ENCODE data around the gene TMEM25. TPM values are rescaled to one million over a fixed set of nuclear protein-coding genes. Genes with fewer than 3 reads are reported as not detected.
A peak's percentile ranks its signal among the peaks of the same experiment; 100 is the strongest.

TMEM25 gene
- total RNA-seq, 1 donor from 2014 or later = 16.1 TPM

GRCh38 chr11:118526688-118527087 lies 4.3 kb upstream of the TMEM25 start:
- DNase-seq (ENCODE audit: low spot score) = no peak
- Mint-ChIP-seq H3K9me3 (ENCODE audit: unreplicated experiment) (no peaks in the 10 kb centered on the region), H3K36me3 (ENCODE audit: low read depth, unreplicated experiment) (peaks cover 22% of the 10 kb centered on the region), H3K27ac (ENCODE audit: unreplicated experiment) (no peak overlapping the region), H3K4me3 (ENCODE audit: unreplicated experiment) (no peak overlapping the region), H3K4me1 (ENCODE audit: unreplicated experiment) (peaks cover 15% of the 10 kb centered on the region), H3K27me3 (ENCODE audit: unreplicated experiment) (peaks cover 19% of the 10 kb centered on the region)
- TF ChIP-seq CTCF (IDR thresholded peaks at IDR 0.05; ENCODE audit: unreplicated experiment) = no peak

- Mint-ChIP-seq H3K36me3 (ENCODE audit: low read depth, unreplicated experiment) (peaks cover 17% of the 10 kb centered on the region), H3K27ac (ENCODE audit: unreplicated experiment) (no peak within 1 kb of the TSS), H3K4me1 (ENCODE audit: unreplicated experiment) (peaks cover 15% of the 10 kb centered on the region), H3K4me3 (ENCODE audit: unreplicated experiment) (no peak within 1 kb of the TSS), H3K27me3 (ENCODE audit: unreplicated experiment) (peaks cover 22% of the 10 kb centered on the region), H3K9me3 (ENCODE audit: unreplicated experiment) (no peaks in the 10 kb centered on the region)
- no peak for TF ChIP-seq CTCF (IDR thresholded peaks at IDR 0.05; ENCODE audit: unreplicated experiment)
- no peak for DNase-seq (ENCODE audit: low spot score)
Measured at GRCh38 chr11:118527109-118527508, 3.9 kb upstream of the TMEM25 start, which contains the start of gene TTC36. Gene TTC36 (plus strand): TSS chr11:118527474. CDS start chr11:118527495, 21 bp downstream.

DNA sequence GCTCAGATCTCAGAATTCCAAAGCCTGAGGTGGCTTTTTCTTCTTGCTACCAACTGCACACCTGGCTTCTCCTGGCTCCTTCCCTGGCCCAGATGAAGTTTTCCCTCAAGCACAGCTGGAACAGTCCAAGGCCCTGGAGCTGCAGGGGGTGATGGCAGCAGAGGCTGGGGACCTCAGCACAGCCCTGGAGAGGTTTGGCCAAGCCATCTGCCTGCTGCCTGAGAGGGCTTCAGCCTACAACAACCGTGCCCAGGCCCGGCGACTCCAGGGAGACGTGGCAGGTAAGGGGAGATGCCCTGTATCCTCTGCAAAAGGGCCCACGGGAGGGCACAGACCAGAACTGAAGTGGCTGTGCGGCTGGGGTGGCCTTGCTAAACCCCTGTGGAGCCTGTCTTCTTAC lies 2.5 kb upstream of the TMEM25 start:
- H3K27me3 Mint-ChIP-seq (ENCODE audit: unreplicated experiment) = peaks cover 28% of the 10 kb centered on the region
- peaks cover 15% of the 10 kb centered on the region for H3K4me1 Mint-ChIP-seq (ENCODE audit: unreplicated experiment)
- H3K36me3 Mint-ChIP-seq (ENCODE audit: low read depth, unreplicated experiment) = peaks cover 13% of the 10 kb centered on the region
- H3K9me3 Mint-ChIP-seq (ENCODE audit: unreplicated experiment) = no peaks in the 10 kb centered on the region
- TF ChIP-seq CTCF (IDR thresholded peaks at IDR 0.05; ENCODE audit: unreplicated experiment) = no peak
- H3K27ac Mint-ChIP-seq (ENCODE audit: unreplicated experiment) = no peak overlapping the region
- DNase-seq (ENCODE audit: low spot score) = no peak
- no peak overlapping the region for H3K4me3 Mint-ChIP-seq (ENCODE audit: unreplicated experiment)

GRCh38 chr11:118529584-118530175 lies 1.3 kb upstream of the TMEM25 start:
- Mint-ChIP-seq H3K4me3 (ENCODE audit: unreplicated experiment) (peak overlapping the region; percentile 91), H3K27ac (ENCODE audit: unreplicated experiment) (no peak overlapping the region), H3K27me3 (ENCODE audit: unreplicated experiment) (peaks cover 28% of the 10 kb centered on the region), H3K36me3 (ENCODE audit: low read depth, unreplicated experiment) (peaks cover 5% of the 10 kb centered on the region), H3K4me1 (ENCODE audit: unreplicated experiment) (peaks cover 15% of the 10 kb centered on the region), H3K9me3 (ENCODE audit: unreplicated experiment) (no peaks in the 10 kb centered on the region)
- no peak for DNase-seq (ENCODE audit: low spot score)
- no peak for TF ChIP-seq CTCF (IDR thresholded peaks at IDR 0.05; ENCODE audit: unreplicated experiment)

- H3K36me3 Mint-ChIP-seq (ENCODE audit: low read depth, unreplicated experiment) = peaks cover 5% of the 10 kb centered on the region
- H3K4me3 Mint-ChIP-seq (ENCODE audit: unreplicated experiment) = peak overlapping the region; percentile 91
- no peak overlapping the region for H3K27ac Mint-ChIP-seq (ENCODE audit: unreplicated experiment)
- peaks cover 15% of the 10 kb centered on the region for H3K4me1 Mint-ChIP-seq (ENCODE audit: unreplicated experiment)
- no peaks in the 10 kb centered on the region for H3K9me3 Mint-ChIP-seq (ENCODE audit: unreplicated experiment)
- H3K27me3 Mint-ChIP-seq (ENCODE audit: unreplicated experiment) = peaks cover 28% of the 10 kb centered on the region
- TF ChIP-seq CTCF (IDR thresholded peaks at IDR 0.05; ENCODE audit: unreplicated experiment) = no peak
- DNase-seq (ENCODE audit: low spot score) = no peak
Measured at GRCh38 chr11:118530180-118530682, 761 bp upstream of the TMEM25 start.

All from endothelial cell (in vitro differentiated cells).